ENCODE data around the gene LIN7A.

LIN7A gene

DNA sequence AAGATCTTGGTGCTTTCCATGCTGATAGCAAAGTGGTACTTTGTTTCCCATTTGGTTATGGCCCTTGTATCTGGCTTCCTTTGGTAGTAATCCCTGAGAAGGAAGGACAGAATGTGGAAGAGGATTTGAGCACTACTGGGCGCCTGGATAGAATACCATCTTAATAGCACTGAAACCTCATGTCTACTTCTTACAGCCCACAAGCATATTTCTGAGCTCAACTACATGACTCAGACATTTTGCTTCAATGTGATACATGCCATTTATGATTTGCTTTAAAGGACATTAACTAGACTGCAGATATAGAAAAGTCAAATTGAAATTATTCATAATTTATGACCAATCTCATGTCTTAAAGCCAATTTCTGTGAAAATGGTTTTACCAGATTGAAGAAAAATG is 80.4 kb downstream of the LIN7A start:
- Histone ChIP-seq H3K79me2 (ENCODE audit: control insufficient read depth, insufficient read depth, low read length, poor library complexity) (no peaks in the 10 kb centered on the region), H2AFZ (ENCODE audit: insufficient read depth, low read length, poor library complexity) (no peak overlapping the region), H3K27ac (ENCODE audit: low read depth, low read length) (no peak overlapping the region), H3K4ac (ENCODE audit: low read depth, low read length) (no peak overlapping the region), H4K12ac (ENCODE audit: low read depth, low read length) (no peak overlapping the region), H3K4me2 (ENCODE audit: low read length) (no peak overlapping the region), H2BK12ac (ENCODE audit: low read length) (no peak overlapping the region), H4K91ac (ENCODE audit: low read depth, low read length) (no peak overlapping the region), H3K79me1 (ENCODE audit: low read length) (no peaks in the 10 kb centered on the region), H3K23ac (ENCODE audit: low read length) (no peak overlapping the region), H3K18ac (ENCODE audit: low read length) (no peak overlapping the region), H4K8ac (ENCODE audit: low read depth, low read length) (no peak overlapping the region), H2AK5ac (ENCODE audit: low read length) (no peak overlapping the region), H3K9me3 (ENCODE audit: insufficient read depth, low read depth, low read length) (no peaks in the 10 kb centered on the region), H3K9ac (ENCODE audit: low read length) (no peak overlapping the region), H3K4me3 (ENCODE audit: low read depth, low read length) (no peak overlapping the region), H3K14ac (ENCODE audit: low read length) (no peak overlapping the region), H3K36me3 (ENCODE audit: control insufficient read depth in 1 of 2, insufficient read depth in 2 of 2, low read length in 2 of 2) (no peaks in the 10 kb centered on the region), H3K27me3 (ENCODE audit: insufficient read depth, low read length) (no peaks in the 10 kb centered on the region), H2BK5ac (ENCODE audit: low read depth, low read length, poor library complexity) (no peak overlapping the region), H2BK120ac (ENCODE audit: insufficient read depth, low read length, poor library complexity) (no peak overlapping the region), H3K4me1 (ENCODE audit: control insufficient read depth in 1 of 2, insufficient read depth in 2 of 2, low read length in 2 of 2) (no peaks in the 10 kb centered on the region)
- DNase-seq: peak in 1 of 2 donors; percentile 15
- no CpG with 5 or more reads among the region's 1 CpG for WGBS (ENCODE audit: extremely low coverage, insufficient coverage, insufficient read length)

DNA sequence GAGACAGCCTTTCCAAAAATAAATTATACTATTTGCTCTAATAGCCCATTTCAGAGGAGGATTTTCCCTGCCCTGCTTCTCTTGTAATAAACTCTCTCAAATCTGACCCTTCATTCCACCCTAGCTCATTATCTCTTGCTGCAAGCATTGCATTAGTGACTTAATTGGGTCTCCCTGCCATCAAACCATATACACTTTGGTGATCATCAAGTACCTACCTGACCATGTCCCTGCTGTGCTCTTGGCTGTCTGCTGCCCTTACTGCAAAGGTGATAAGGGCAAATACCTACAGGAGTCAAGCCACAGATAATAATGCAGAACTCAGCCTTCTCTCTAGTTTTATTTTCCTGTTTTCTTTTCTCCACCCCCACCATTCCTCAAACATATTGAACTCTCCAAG is 88.4 kb downstream of the LIN7A start:
- no peak overlapping the region for H3K4me2 ChIP-seq (ENCODE audit: low read length)
- H4K8ac ChIP-seq (ENCODE audit: low read depth, low read length): no peak overlapping the region
- no peak overlapping the region for H2AK5ac ChIP-seq (ENCODE audit: low read length)
- H3K14ac ChIP-seq (ENCODE audit: low read length): no peak overlapping the region
- no peak overlapping the region for H2BK5ac ChIP-seq (ENCODE audit: low read depth, low read length, poor library complexity)
- H2AFZ ChIP-seq (ENCODE audit: insufficient read depth, low read length, poor library complexity): no peak overlapping the region
- H2BK120ac ChIP-seq (ENCODE audit: insufficient read depth, low read length, poor library complexity): no peak overlapping the region
- H3K4me3 ChIP-seq (ENCODE audit: low read depth, low read length): no peak overlapping the region
- no peaks in the 10 kb centered on the region for H3K79me1 ChIP-seq (ENCODE audit: low read length)
- peaks cover 0 to 2% of the 10 kb centered on the region in 2 experiments for H3K4me1 ChIP-seq (ENCODE audit: control insufficient read depth in 1 of 2, insufficient read depth in 2 of 2, low read length in 2 of 2)
- no peak overlapping the region for H2BK12ac ChIP-seq (ENCODE audit: low read length)
- H3K9me3 ChIP-seq (ENCODE audit: insufficient read depth, low read depth, low read length): no peaks in the 10 kb centered on the region
- no peak overlapping the region for H3K18ac ChIP-seq (ENCODE audit: low read length)
- H3K36me3 ChIP-seq (ENCODE audit: control insufficient read depth in 1 of 2, insufficient read depth in 2 of 2, low read length in 2 of 2): no peaks in the 10 kb centered on the region
- no peaks in the 10 kb centered on the region for H3K27me3 ChIP-seq (ENCODE audit: insufficient read depth, low read length)
- no peak overlapping the region for H3K23ac ChIP-seq (ENCODE audit: low read length)
- H3K79me2 ChIP-seq (ENCODE audit: control insufficient read depth, insufficient read depth, low read length, poor library complexity): no peaks in the 10 kb centered on the region
- H3K9ac ChIP-seq (ENCODE audit: low read length): no peak overlapping the region
- no peak overlapping the region for H4K12ac ChIP-seq (ENCODE audit: low read depth, low read length)
- no peak overlapping the region for H3K27ac ChIP-seq (ENCODE audit: low read depth, low read length)
- no peak for DNase-seq
- no peak overlapping the region for H3K4ac ChIP-seq (ENCODE audit: low read depth, low read length)
- no peak overlapping the region for H4K91ac ChIP-seq (ENCODE audit: low read depth, low read length)

DNA sequence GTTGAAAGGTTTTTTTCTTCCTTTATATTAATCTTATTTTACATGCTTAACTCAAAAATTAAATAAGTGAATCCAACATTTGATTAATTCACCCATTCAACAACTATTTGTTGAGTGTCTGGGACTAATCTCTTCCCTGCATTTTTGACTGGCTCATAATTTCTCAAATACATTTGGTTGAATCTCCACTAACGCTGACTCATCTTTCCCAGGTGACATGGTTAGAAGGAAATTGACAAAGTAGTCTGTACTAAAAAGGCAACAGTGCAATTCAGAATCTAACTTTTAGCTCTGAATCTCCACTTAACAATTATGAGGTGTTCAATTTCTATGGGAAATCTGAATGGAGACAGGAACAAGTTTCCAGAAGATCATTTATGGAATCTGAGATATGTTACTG is 88.9 kb downstream of the LIN7A start:
- no peak overlapping the region for H3K4me3 ChIP-seq (ENCODE audit: low read depth, low read length)
- H2AK5ac ChIP-seq (ENCODE audit: low read length): no peak overlapping the region
- no peak overlapping the region for H2BK120ac ChIP-seq (ENCODE audit: insufficient read depth, low read length, poor library complexity)
- H3K4me1 ChIP-seq (ENCODE audit: control insufficient read depth in 1 of 2, insufficient read depth in 2 of 2, low read length in 2 of 2): peaks cover 0 to 2% of the 10 kb centered on the region in 2 experiments
- no peak overlapping the region for H4K12ac ChIP-seq (ENCODE audit: low read depth, low read length)
- no peak overlapping the region for H2BK5ac ChIP-seq (ENCODE audit: low read depth, low read length, poor library complexity)
- no peak overlapping the region for H3K4me2 ChIP-seq (ENCODE audit: low read length)
- no peaks in the 10 kb centered on the region for H3K27me3 ChIP-seq (ENCODE audit: insufficient read depth, low read length)
- no peak overlapping the region for H3K4ac ChIP-seq (ENCODE audit: low read depth, low read length)
- H3K79me1 ChIP-seq (ENCODE audit: low read length): no peaks in the 10 kb centered on the region
- peak in 1 of 2 donors; percentile 30 for DNase-seq
- no peak overlapping the region for H4K91ac ChIP-seq (ENCODE audit: low read depth, low read length)
- no CpG with 5 or more reads among the region's 1 CpG for WGBS (ENCODE audit: extremely low coverage, insufficient coverage, insufficient read length)
- H3K36me3 ChIP-seq (ENCODE audit: control insufficient read depth in 1 of 2, insufficient read depth in 2 of 2, low read length in 2 of 2): no peaks in the 10 kb centered on the region
- H3K79me2 ChIP-seq (ENCODE audit: control insufficient read depth, insufficient read depth, low read length, poor library complexity): no peaks in the 10 kb centered on the region
- H3K9ac ChIP-seq (ENCODE audit: low read length): no peak overlapping the region
- no peak overlapping the region for H3K23ac ChIP-seq (ENCODE audit: low read length)
- no peak overlapping the region for H2BK12ac ChIP-seq (ENCODE audit: low read length)
- no peak overlapping the region for H2AFZ ChIP-seq (ENCODE audit: insufficient read depth, low read length, poor library complexity)
- H3K9me3 ChIP-seq (ENCODE audit: insufficient read depth, low read depth, low read length): no peaks in the 10 kb centered on the region
- H3K18ac ChIP-seq (ENCODE audit: low read length): no peak overlapping the region
- no peak overlapping the region for H4K8ac ChIP-seq (ENCODE audit: low read depth, low read length)
- H3K14ac ChIP-seq (ENCODE audit: low read length): no peak overlapping the region
- no peak overlapping the region for H3K27ac ChIP-seq (ENCODE audit: low read depth, low read length)

DNA sequence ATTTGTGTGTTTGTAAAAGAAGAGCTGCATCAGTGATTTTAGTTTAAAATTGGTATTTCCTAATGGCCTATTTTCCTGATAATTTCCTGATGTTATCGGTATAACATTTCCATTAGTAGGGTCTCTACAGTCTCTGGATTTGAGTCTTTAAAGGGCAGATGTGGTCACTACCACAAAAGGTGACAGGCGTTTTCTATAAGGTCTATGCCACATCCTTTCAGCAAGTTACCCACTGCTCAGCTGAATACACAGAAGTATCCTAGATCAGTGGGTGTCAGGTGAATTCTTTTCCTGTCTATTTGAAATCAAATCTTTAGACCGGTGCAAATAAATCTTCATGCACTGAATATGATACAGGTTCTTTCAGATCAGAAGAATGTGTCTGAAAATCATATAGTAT is 90.2 kb downstream of the LIN7A start:
- Histone ChIP-seq H3K27me3 (ENCODE audit: insufficient read depth, low read length) (no peaks in the 10 kb centered on the region), H3K18ac (ENCODE audit: low read length) (no peak overlapping the region), H4K12ac (ENCODE audit: low read depth, low read length) (no peak overlapping the region), H2AFZ (ENCODE audit: insufficient read depth, low read length, poor library complexity) (no peak overlapping the region), H3K4ac (ENCODE audit: low read depth, low read length) (no peak overlapping the region), H3K4me3 (ENCODE audit: low read depth, low read length) (no peak overlapping the region), H3K27ac (ENCODE audit: low read depth, low read length) (no peak overlapping the region), H2BK120ac (ENCODE audit: insufficient read depth, low read length, poor library complexity) (no peak overlapping the region), H3K9me3 (ENCODE audit: insufficient read depth, low read depth, low read length) (no peaks in the 10 kb centered on the region), H3K14ac (ENCODE audit: low read length) (no peak overlapping the region), H3K79me1 (ENCODE audit: low read length) (no peaks in the 10 kb centered on the region), H3K79me2 (ENCODE audit: control insufficient read depth, insufficient read depth, low read length, poor library complexity) (no peaks in the 10 kb centered on the region), H2AK5ac (ENCODE audit: low read length) (no peak overlapping the region), H2BK5ac (ENCODE audit: low read depth, low read length, poor library complexity) (no peak overlapping the region), H2BK12ac (ENCODE audit: low read length) (no peak overlapping the region), H3K4me2 (ENCODE audit: low read length) (no peak overlapping the region), H4K91ac (ENCODE audit: low read depth, low read length) (no peak overlapping the region), H3K4me1 (ENCODE audit: control insufficient read depth in 1 of 2, insufficient read depth in 2 of 2, low read length in 2 of 2) (peaks cover 0 to 2% of the 10 kb centered on the region in 2 experiments), H3K9ac (ENCODE audit: low read length) (no peak overlapping the region), H3K36me3 (ENCODE audit: control insufficient read depth in 1 of 2, insufficient read depth in 2 of 2, low read length in 2 of 2) (no peaks in the 10 kb centered on the region), H4K8ac (ENCODE audit: low read depth, low read length) (no peak overlapping the region), H3K23ac (ENCODE audit: low read length) (no peak overlapping the region)
- WGBS (ENCODE audit: extremely low coverage, insufficient coverage, insufficient read length): no CpG with 5 or more reads among the region's 3 CpGs
- no peak for DNase-seq
